HG03469 (cell line): ENCODE data around the gene KSR2.

Experiments used
- ATAC-seq: cut with Tn5 transposase; IDR thresholded peaks from one replicate; pipeline ENCODE4 v1.9.1; 2021; ENCODE audit warnings: mild to moderate bottlenecking, moderate library complexity, moderate number of reproducible peaks; ENCODE audit not compliant: unreplicated experiment

Gene KSR2

GRCh38 chr12:117968151-117968789 lies 520 bp downstream of the KSR2 start:
- ATAC-seq: no peak

DNA sequence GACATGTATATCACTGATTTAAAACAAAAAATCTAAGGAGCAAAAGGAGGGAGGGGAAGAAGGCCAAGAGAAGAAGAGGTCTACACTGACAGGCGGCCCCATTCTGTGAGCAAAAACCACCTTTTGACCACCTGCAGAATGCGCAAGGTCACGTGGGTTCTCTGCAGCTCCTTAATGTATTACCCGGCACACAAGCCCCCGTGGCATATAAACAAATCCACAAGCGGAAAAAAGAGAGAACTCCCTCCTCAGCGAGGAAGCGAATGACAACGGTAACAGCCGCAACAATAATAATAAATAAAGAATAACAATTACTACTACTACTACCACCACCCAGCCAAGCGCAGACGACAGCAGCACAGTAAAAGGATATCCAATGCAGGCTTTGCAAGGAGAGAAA lies 1.3 kb downstream of the KSR2 start:
- no peak for ATAC-seq

- no peak for ATAC-seq
Observed at GRCh38 chr12:117967043-117967442, 1.7 kb downstream of the KSR2 start.

DNA sequence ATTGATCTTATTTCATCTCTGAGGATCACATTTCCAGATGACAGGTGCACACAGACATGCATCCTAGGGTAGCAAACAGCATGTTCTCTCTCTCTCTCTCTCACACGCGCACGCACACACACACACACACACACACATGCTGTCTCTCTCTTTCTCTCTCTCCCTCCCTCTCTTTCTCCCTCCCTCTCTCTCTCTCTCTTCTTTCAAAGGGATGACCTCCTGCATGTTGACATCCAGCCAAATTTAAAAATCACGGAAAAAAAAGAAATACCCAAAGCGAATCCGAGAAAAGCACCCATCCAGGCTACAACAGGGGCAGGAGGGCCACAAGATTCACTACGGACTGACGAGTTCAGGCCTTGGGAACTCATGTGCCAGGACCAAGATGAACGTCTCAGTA lies 2.3 kb downstream of the KSR2 start:
- no peak for ATAC-seq

GRCh38 chr12:117963836-117964235 lies 5.0 kb downstream of the KSR2 start:
- ATAC-seq: no peak

- ATAC-seq: no peak
Observed at GRCh38 chr12:117936722-117937484, 31.9 kb downstream of the KSR2 start.

DNA sequence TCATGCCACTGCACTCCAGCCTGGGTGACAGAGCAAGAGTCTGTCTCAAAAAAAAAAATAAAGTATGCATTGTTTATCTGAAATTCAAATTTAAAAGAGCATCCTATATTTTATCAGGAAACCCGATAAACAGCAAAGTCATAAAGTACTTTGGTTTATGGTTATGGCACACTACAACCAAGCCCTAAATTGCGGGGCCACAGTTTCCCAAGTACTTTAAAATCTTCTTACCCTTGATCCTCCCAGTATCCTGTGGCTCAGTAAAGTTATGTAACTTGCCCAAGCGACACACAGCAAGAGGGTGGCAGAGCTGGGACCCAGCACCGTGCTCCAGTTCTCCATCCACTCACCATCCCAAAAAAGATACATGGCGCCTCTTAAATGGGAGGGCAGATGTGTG lies 35.2 kb downstream of the KSR2 start:
- ATAC-seq: no peak

DNA sequence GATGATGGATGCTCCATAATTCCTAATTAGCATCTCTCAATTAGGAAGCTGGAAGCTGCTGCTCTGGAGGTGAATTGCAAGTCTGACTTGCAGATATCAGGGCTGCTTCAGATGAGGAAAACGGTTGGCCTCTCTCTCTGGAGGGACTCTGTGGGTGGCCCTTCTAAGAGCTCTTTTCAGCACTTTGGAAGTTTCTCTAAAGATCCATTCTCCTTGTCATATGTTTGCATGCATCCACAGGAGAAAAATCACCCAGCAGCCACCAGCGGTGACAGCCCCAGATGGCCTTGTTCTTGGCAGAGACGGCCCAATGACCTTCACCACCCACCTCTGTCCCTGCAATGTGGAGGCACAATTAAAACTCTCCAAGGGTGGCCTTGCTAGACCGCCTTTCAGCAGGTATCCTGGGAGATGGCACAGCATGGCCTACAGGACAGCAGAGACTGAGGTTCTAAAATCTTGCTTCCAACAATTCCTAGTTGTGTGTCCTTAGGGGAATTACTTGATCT lies 42.3 kb downstream of the KSR2 start:
- ATAC-seq: no peak

DNA sequence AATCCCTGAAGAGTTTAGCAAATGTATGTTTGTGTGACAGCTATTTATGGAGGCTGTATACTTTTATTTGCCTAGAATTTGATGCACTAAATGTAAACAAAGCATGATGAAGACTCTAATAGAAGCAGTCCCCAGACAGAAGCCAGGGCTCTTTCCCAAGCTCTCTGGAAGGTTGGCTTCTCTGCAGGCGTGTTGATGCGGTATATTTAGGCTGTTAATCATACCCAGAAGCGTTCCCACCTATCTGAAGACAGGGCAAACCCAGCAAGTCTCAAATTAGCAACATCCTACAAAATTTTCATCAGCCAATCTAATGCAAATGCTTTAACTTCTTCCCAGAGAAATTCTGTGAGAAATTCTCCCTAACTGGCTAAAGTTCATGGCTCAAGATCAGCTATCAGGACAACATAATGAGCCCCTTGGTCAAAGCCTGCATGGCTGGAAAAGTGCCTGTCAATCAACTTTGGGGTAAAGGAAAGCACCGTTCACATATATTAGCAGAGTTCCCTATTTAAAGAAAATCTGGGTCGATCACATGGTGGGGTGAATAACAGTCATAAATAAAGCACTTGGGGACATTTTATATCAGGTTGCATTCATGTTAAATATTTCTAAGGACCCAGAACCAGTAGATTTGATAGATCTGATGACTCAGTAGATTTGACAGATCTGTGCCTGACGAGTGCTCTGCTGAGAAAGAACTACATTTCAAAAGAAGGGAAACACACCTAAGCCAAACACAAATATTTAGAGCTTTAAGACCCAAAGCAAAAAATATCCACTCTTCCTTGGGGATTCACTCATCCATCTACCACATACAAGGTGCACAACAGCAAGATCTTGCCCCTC lies 46.6 kb downstream of the KSR2 start:
- no peak for ATAC-seq

DNA sequence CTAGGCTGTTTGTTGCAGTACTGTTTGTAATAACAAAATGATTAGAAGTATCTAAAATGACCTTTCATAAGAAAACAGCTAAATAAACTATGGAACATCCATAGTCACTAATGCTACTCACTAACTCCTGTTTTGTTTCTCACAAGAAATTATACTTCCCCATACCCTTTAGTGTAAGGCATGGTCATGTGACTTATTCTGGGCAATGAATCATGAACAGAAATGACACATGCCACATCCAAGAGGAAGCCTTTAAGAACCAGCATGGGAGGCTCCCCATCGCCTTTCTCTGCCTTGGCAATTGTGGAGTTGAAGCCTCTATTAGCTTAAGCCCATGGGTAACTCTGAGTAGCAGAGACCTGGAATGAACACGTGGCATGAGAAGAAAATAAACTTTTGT lies 49.3 kb downstream of the KSR2 start:
- no peak for ATAC-seq

DNA sequence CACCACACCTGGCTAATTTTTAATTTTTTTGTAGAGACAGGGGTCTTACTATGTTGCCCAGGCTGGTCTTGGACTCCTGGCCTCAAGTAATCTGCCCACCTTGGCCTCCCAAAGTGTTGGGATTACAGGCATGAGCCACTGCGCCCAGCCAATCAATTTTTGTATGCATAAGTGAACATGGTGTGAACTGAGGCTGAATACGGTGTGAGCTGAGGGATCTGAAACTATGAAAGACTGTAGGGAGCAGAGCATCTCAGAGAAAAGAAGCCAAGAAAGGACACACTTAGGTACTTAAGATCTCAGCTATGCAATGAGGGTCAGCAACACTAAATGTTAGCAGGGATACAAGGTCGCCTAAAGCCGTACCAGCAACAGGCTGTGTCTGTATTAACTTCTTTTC lies 54.1 kb downstream of the KSR2 start:
- ATAC-seq: no peak

DNA sequence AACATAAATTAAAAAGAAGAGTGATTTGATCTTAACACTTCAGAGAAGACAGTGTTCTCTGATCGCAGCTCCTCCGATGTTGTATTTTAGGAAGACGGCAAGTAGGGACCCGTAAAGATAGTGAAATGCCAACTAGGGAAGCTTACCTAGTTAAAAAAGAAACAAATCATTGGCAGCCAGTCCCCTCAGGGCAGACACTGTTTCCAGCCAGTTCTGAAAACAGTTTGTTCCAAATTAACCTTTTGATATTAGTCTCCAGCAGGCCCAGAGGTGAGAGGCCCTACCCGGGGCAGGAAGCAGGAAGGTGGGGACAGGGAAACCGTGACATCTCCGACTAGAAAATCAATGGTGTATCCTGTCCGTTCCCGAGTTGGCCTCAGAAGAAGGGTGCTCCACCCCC lies 56.0 kb downstream of the KSR2 start:
- ATAC-seq: no peak

DNA sequence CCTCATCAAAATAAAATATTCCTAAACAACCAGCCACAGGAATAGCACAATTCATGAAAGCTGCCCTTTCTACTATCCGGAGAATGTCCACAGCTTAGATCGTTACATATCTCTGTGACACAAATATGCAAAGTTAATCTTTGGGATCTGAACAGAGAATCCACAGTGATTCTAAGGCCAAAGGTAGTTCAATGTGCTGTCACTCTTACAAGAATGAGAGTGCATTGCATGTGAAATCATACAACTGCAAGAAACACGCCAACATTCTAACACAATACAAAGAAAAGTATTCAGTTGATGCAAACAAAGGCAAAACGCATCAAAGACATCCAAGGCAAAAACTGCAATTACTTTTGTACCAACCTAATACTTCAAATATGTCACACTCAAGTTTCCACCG lies 60.4 kb downstream of the KSR2 start:
- no peak for ATAC-seq

- no peak for ATAC-seq
Observed at GRCh38 chr12:117907108-117907689, 61.6 kb downstream of the KSR2 start.

GRCh38 chr12:117904051-117904450 lies 64.7 kb downstream of the KSR2 start:
- no peak for ATAC-seq

GRCh38 chr12:117903110-117903840 lies 65.5 kb downstream of the KSR2 start:
- no peak for ATAC-seq

DNA sequence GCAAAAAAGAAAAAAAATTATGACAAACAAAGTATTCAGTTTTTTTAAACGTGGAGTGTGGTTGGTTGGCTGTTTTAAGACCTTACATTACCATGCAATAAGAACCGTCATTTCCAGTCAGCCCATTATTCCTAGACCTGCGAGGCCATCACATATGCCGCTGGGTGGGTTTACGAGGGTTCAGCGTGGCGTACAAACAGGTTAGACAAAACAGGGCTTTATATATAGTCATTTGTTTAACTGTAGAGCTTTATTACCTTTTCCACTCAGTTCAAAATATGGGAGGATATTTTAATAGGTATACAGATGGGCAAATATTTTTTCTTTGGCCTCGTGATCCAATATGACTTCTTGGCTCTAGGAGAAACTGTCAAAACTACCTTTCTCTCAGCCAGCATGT lies 67.2 kb downstream of the KSR2 start:
- ATAC-seq: no peak

DNA sequence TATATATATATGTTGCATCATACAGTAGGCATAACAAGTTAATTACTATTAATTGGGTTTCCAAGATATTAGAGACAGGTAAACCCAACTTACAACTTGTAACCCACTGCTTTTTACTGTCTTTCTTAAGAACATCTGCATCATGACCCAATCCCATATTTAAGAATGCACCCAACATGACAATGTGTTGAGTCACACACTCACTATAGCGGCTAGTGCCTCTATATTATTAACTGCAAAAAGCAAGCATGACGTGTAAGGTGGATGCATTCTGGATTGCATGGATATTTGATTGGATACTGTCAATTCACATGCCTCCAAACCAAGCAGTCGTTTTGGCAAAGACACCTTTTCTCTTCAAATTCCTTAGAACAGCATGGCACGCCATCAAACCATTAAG lies 68.2 kb downstream of the KSR2 start:
- no peak for ATAC-seq

DNA sequence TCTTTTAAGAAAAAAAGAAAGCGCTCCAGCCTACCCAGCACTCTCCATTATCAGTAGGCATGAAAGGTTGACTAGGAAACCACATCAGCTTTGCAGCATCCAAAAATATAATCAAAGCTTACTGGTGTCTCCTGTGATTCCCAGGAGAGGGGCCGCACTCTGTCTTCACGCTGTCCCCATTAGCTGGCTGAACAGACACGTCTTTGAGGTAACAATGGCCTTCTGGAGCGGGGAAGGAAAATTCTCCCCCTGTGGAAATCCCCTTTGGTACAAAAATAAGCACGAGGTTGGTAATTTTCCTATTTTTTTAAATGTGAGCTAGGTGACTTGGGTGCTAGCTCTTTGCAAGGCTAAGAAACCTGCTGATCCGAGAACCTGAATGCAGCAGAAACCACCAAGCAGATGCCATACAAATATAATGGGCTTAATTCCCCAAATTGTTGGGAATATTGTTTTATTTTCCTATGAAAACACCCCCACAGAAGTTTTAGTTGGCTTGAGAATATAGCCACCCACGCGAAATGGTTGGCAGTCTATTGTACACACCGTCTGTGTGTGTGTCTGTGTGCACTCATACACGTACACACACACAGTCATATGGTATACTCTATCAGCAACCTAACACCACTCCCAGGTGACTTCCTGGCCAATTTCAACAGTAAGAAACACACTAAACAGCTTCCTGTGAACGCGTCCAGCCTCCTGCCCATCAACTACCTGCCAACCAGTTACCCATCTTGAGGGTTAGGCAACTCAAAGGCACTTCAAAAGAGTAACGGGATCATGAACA lies 71.2 kb downstream of the KSR2 start:
- no peak for ATAC-seq

- no peak for ATAC-seq
Observed at GRCh38 chr12:117896009-117896408, 72.8 kb downstream of the KSR2 start.
